MCF 10A (cell line): ENCODE results near the gene NECAP2. TPM values are rescaled to one million over a fixed set of nuclear protein-coding genes. Genes with fewer than 3 reads are reported as not detected.
A peak's percentile ranks its signal among the peaks of the same experiment; 100 is the strongest.
"Not testable (repeated sequence)": the region's sequence is repeated elsewhere in the genome, so short reads cannot be mapped to it uniquely, and the experiment has no call there.

ENCODE experiments used
- BruUV-seq: library from RNA; stranded (reverse); fragments of 400-500 nt; replicated peaks from 2 replicates; lab custom pipeline; 2021; lab: Mats Ljungman, UMichigan
- CTCF ChIA-PET: fragments of 300-600 bp; sonication (Branson Sonifier 250); formaldehyde crosslinking; extraction: SDS; loops from one replicate; lab custom pipeline; 2021; ENCODE audit warnings: antibody characterized with exemption, inconsistent platforms; lab: Yijun Ruan, JAX
- POLR2A ChIA-PET: fragments of 300-600, 350-650 bp; sonication (Branson Sonifier 250); formaldehyde crosslinking; extraction: SDS; loops from one replicate; lab custom pipeline; 2020; ENCODE audit warnings: antibody characterized with exemption, inconsistent platforms; lab: Yijun Ruan, JAX
- DNase-seq: peaks from one replicate; pipeline ENCODE4 v3.0.0-alpha.2; 2018; ENCODE audit not compliant: unreplicated experiment
- H3K27ac Mint-ChIP-seq: one replicate; pipeline ENCODE4 v1.8.0; 2022; ENCODE audit warnings: mild to moderate bottlenecking, low read depth, mixed read lengths; ENCODE audit not compliant: unreplicated experiment
- H3K27me3 Mint-ChIP-seq: one replicate; pipeline ENCODE4 v1.8.0; 2022; ENCODE audit warnings: mixed read lengths; ENCODE audit not compliant: insufficient read depth, unreplicated experiment
- H3K36me3 Mint-ChIP-seq: one replicate; pipeline ENCODE4 v1.8.0; 2022; ENCODE audit warnings: mild to moderate bottlenecking, moderate library complexity, mixed read lengths; ENCODE audit not compliant: insufficient read depth, unreplicated experiment
- H3K4me1 Mint-ChIP-seq: one replicate; pipeline ENCODE4 v1.8.0; 2022; ENCODE audit warnings: mixed read lengths; ENCODE audit not compliant: insufficient read depth, unreplicated experiment
- H3K4me3 Mint-ChIP-seq: one replicate; pipeline ENCODE4 v1.8.0; 2022; ENCODE audit warnings: mild to moderate bottlenecking, moderate library complexity, mixed read lengths; ENCODE audit not compliant: unreplicated experiment
- H3K9me3 Mint-ChIP-seq: one replicate; pipeline ENCODE4 v1.8.0; 2022; ENCODE audit warnings: mixed read lengths; ENCODE audit not compliant: unreplicated experiment
- intact Hi-C: fragments of 100-400 bp; cut with micrococcal nuclease; formaldehyde crosslinking; loops from 2 replicates; pipeline ENCODE4 v1.14.1; 2022
- total RNA-seq: library from RNA; stranded (reverse); gene quantifications from 2 replicates; pipeline ENCODE4 v1.2.3, GENCODE V29; 2022
- TF ChIP-seq, protein P1 (sequence below): fragments of 200-600 bp; IDR thresholded peaks from one replicate; pipeline ENCODE4 v1.8.0; 2022; ENCODE audit warnings: antibody characterized with exemption, mild to moderate bottlenecking; ENCODE audit not compliant: unreplicated experiment

NECAP2 gene
- total RNA-seq, 1 experiment from 2014 or later, result 34.1 TPM

DNA sequence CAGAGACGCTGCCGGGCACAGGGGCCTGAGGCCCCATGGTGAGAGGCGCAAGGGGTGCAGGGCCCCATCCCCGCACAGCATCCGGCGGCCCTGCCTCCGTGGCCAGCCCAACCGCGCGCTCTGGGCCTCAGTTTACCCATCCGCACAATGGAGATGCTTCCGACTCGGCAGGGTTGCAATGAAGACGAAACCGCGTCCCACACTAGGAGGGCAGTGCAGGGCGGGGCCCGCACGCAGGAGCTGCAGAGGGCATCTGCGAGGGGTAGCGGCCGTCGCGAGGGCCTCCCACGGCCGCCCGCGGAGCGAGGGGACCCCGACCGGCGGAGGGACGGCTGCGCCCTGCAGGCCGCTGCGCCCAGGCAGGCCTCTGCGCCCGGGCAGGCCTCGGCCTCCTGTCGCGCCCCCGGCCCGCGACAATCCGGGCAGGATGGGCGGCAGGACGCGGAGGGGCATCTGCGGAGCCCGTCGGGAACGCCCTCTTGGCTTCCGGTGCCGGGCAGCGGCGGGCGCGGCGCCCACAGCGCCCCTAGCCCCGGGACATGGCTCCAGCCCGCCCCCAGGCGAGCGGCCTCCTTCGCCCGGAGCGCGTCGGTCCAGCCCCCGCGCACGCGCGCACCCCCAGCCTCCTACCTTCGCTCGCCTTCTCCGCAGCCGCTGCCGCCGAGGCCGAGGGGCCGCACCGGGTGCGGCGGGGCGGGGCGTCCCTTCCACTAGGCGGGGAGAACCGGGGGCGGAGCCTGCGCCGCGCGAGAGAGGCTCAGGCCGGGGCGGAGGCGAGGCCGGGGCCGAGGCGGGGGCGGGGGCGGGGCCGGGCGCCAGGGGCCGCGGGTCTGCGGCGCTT, 58.3 kb downstream of the NECAP2 start:
- CTCF ChIA-PET, result no interaction called here

DNA sequence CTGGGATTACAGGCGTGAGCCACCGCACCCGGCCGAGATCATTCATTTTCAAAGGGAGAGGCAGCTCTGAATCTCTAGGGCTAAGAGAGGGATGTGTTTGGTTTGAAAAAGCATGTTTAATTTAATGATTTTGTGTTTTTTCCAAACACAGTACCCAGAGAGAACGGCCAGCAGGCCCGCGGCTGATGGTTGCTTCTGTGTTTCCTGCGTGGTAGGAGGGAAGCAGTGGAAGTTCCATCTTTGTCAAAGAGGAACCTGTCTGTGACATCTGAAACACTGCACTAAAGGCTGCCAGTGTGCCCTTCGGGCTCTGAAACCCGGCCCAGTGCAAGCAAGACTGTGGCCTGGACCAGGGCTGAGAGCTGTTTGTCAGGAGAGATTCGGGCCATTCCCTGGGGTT, 59.9 kb downstream of the NECAP2 start:
- CTCF ChIA-PET, intact Hi-C loops, BruUV-seq, H3K36me3 Mint-ChIP-seq, H3K27ac Mint-ChIP-seq, H3K27me3 Mint-ChIP-seq, H3K9me3 Mint-ChIP-seq, H3K4me1 Mint-ChIP-seq, DNase-seq: not testable (repeated sequence)
- POLR2A ChIA-PET, result interaction anchor here (1.0 to 1.4 kb wide), 2 partner anchors 18 to 60 kb away, joined by 4 to 5 read pairs; partner anchors contain the start of gene NECAP2
- peak overlapping the region; percentile 74 for H3K4me3 Mint-ChIP-seq

More for the DNA sequence above, 58.3 kb downstream of the NECAP2 start:
- peaks cover 6% of the 10 kb centered on the region for H3K4me1 Mint-ChIP-seq
- H3K4me3 Mint-ChIP-seq, result peak overlapping the region; percentile 74
- no peaks in the 10 kb centered on the region for H3K27me3 Mint-ChIP-seq
- intact Hi-C loops, result loop anchor here (5.0 kb wide), 1 partner anchor 421 kb away; no protein-coding TSS in a partner anchor
- H3K27ac Mint-ChIP-seq, result no peak overlapping the region
- BruUV-seq, result no TSS peak
- peaks cover 4% of the 10 kb centered on the region for H3K36me3 Mint-ChIP-seq
- DNase-seq, result peak; percentile 73
- H3K9me3 Mint-ChIP-seq, result no peaks in the 10 kb centered on the region
- TF ChIP-seq, protein P1, sequence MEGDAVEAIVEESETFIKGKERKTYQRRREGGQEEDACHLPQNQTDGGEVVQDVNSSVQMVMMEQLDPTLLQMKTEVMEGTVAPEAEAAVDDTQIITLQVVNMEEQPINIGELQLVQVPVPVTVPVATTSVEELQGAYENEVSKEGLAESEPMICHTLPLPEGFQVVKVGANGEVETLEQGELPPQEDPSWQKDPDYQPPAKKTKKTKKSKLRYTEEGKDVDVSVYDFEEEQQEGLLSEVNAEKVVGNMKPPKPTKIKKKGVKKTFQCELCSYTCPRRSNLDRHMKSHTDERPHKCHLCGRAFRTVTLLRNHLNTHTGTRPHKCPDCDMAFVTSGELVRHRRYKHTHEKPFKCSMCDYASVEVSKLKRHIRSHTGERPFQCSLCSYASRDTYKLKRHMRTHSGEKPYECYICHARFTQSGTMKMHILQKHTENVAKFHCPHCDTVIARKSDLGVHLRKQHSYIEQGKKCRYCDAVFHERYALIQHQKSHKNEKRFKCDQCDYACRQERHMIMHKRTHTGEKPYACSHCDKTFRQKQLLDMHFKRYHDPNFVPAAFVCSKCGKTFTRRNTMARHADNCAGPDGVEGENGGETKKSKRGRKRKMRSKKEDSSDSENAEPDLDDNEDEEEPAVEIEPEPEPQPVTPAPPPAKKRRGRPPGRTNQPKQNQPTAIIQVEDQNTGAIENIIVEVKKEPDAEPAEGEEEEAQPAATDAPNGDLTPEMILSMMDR, result no peak
- POLR2A ChIA-PET, result no interaction called here

DNA sequence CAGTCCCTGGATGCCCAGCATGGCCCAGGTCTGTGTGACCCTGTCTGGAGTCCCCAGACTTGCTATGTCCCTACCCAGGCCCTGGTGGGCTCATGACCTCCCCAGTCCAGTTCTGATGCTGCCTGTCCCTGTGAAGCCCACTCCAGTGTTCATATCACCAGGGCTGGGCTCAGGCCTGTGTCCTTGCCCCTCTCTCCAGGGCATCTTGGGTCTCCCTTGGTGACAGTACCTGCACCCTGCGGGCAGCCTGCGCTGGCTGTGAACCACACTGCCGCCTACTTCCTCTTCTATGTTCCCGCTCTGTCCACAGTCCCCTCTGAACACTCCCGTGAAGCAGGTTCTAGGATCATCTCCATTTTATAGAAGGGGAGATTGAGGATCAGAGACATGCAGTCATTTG, 60.5 kb downstream of the NECAP2 start:
- H3K4me1 Mint-ChIP-seq, DNase-seq, H3K27ac Mint-ChIP-seq, H3K36me3 Mint-ChIP-seq, H3K9me3 Mint-ChIP-seq, CTCF ChIA-PET, BruUV-seq, H3K27me3 Mint-ChIP-seq, intact Hi-C loops, H3K4me3 Mint-ChIP-seq: not testable (repeated sequence)
- POLR2A ChIA-PET, result interaction anchor here (1.4 kb wide), 1 partner anchor 60 kb away, joined by 5 read pairs; the partner anchor contains the start of gene NECAP2

GRCh38 chr1:16501446-16501845, 60.9 kb downstream of the NECAP2 start:
- H3K9me3 Mint-ChIP-seq, H3K4me3 Mint-ChIP-seq, H3K36me3 Mint-ChIP-seq, H3K27me3 Mint-ChIP-seq, CTCF ChIA-PET, DNase-seq, intact Hi-C loops, H3K4me1 Mint-ChIP-seq, H3K27ac Mint-ChIP-seq, POLR2A ChIA-PET, BruUV-seq: not testable (repeated sequence)

- Mint-ChIP-seq H3K9me3 (no peaks in the 10 kb centered on the region), H3K27ac (no peak overlapping the region), H3K27me3 (no peaks in the 10 kb centered on the region), H3K36me3 (peaks cover 4% of the 10 kb centered on the region), H3K4me1 (no peaks in the 10 kb centered on the region), H3K4me3 (no peak overlapping the region)
- POLR2A ChIA-PET, result no interaction called here
- CTCF ChIA-PET, result no interaction called here
- intact Hi-C loops, result no loop called here
- TF ChIP-seq, protein P1, result no peak
- no peak for DNase-seq
- no TSS peak for BruUV-seq
Observed at GRCh38 chr1:16503494-16503893, 63.0 kb downstream of the NECAP2 start.

GRCh38 chr1:16505870-16506269, 65.3 kb downstream of the NECAP2 start:
- BruUV-seq, H3K27ac Mint-ChIP-seq, H3K27me3 Mint-ChIP-seq, DNase-seq, H3K9me3 Mint-ChIP-seq, H3K36me3 Mint-ChIP-seq, H3K4me3 Mint-ChIP-seq, intact Hi-C loops, H3K4me1 Mint-ChIP-seq: not testable (repeated sequence)
- ChIA-PET POLR2A (interaction anchor here (0.5 kb wide), 1 partner anchor 9 kb away, joined by 3 read pairs; the partner anchor contains the start of gene RNU1-1), CTCF (interaction anchor here (0.6 kb wide), 1 partner anchor 152 kb away, joined by 3 read pairs; no protein-coding TSS in a partner anchor)

DNA sequence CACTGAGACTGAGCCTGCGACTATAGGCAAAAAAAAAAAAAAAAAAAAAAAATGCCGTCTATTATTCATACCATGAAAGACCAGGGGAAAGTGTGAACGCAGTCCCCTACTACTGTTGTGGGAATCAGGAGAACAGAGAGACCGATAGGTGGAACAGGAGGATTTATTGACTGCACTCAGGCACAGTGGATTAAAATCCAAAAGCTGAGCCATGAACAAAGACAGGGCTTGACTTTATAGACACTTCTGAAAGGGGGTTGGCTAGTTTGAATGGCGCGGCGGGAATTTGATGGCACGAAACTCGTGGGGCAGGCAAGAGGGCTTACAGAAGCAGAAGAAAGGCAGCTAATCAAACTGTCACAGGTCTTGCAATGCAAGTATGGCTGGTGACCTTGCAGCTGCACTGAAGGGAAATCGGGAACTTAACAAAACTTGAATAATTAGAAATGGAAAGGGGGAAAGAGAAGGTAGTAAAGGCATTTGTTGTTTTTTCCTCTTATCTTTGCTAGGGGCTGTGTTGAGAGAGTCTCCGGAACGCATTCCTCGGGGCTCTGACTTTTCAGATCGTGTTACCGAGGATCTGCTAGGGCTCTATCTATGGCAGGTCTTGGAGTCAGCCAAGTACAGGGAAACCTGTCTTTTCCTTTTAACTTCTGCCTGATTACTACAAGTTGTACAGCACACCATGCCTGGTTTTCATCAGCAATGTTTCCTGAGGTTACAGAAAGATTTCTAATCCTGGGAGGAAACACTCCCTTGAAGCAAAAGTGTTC, 66.0 kb downstream of the NECAP2 start:
- H3K27ac Mint-ChIP-seq, H3K27me3 Mint-ChIP-seq: not testable (repeated sequence)

More for the DNA sequence above, 66.0 kb downstream of the NECAP2 start:
- intact Hi-C loops, DNase-seq, H3K36me3 Mint-ChIP-seq, H3K4me3 Mint-ChIP-seq, BruUV-seq, H3K9me3 Mint-ChIP-seq, H3K4me1 Mint-ChIP-seq, POLR2A ChIA-PET: not testable (repeated sequence)
- CTCF ChIA-PET, result interaction anchor here (0.6 kb wide), 1 partner anchor 152 kb away, joined by 3 read pairs; no protein-coding TSS in a partner anchor
